ENCODE data around the gene HEPH. TPM values are rescaled to one million over a fixed set of nuclear protein-coding genes. Genes with fewer than 3 reads are reported as not detected.
A peak's percentile ranks its signal among the peaks of the same experiment; 100 is the strongest.
"Not testable (repeated sequence)": the region's sequence is repeated elsewhere in the genome, so short reads cannot be mapped to it uniquely, and the experiment has no call there.

Gene HEPH
- total and polyA plus RNA-seq, 9 of the 15 experiments (the other 6 are each of a cell fraction or from before 2014, with no cell fraction given) = 22.4 to 67.6 (median 42.9) TPM

- CTCF ChIA-PET (ENCODE audit: low intra/inter-chr PET ratio); H3K9me3 ChIP-seq (replicated peaks; ENCODE audit: control insufficient read depth, insufficient read depth, low read depth, low read length); H3K4me2 ChIP-seq (ENCODE audit: insufficient read depth, low read length); POLR2A ChIA-PET; H3K36me3 ChIP-seq (ENCODE audit: control insufficient read depth, insufficient read depth, low read length); BruUV-seq (replicated peaks); H3K27ac ChIP-seq (ENCODE audit: extremely low read depth, low read depth, low read length); intact Hi-C loops (cut with micrococcal nuclease); H3K79me2 ChIP-seq (ENCODE audit: control insufficient read depth, insufficient read depth, low read length); H4K20me1 ChIP-seq (replicated peaks; ENCODE audit: control insufficient read depth, insufficient read depth, low read length); H2AFZ ChIP-seq (ENCODE audit: low read depth, low read length); H3K9me1 ChIP-seq (ENCODE audit: control insufficient read depth, insufficient read depth, low read length); DNase-seq (ENCODE audit: extremely low read depth in 1 of 4, low spot score in 3 of 4); FAIRE-seq; H3K4me3 ChIP-seq; ATAC-seq; H3K4me1 ChIP-seq (replicated peaks in 1 of 2; ENCODE audit: control insufficient read depth in 2 of 2, insufficient read depth in 2 of 2, low read length in 2 of 2); H3K9ac ChIP-seq (ENCODE audit: insufficient read depth in 1 of 2, low read depth in 2 of 2, low read length in 2 of 2); H3K27me3 ChIP-seq (ENCODE audit: control insufficient read depth in 2 of 2, insufficient read depth in 2 of 2, low read length in 2 of 2); in situ Hi-C loops (cut with MboI): not testable (repeated sequence)
- TF ChIP-seq BCOR (IDR thresholded peaks at IDR 0.05) (0 out of 2 replicates have a peak, but pooled peaks have one; percentile 23), NFIC (IDR thresholded peaks at IDR 0.05) (0 out of 2 replicates have a peak, but pooled peaks have one; percentile 14), ZNF146 (CRISPR knock-in tag; IDR thresholded peaks at IDR 0.05; ENCODE audit: unreplicated experiment) (peak; percentile 87)
- 50% methylated on average over 4 of the region's 4 CpGs for WGBS (ENCODE audit: insufficient coverage, low coverage, missing lambda C conversion rate)
Observed at GRCh38 chrX:66135284-66135683, 28.8 kb upstream of the HEPH start.

- FAIRE-seq = no peak
- no TSS peak for BruUV-seq (replicated peaks)
Observed at GRCh38 chrX:66142351-66142750, 21.7 kb upstream of the HEPH start.

More at GRCh38 chrX:66142351-66142750, 21.7 kb upstream of the HEPH start:
- no peaks in the 10 kb centered on the region for H3K9me1 ChIP-seq (ENCODE audit: control insufficient read depth, insufficient read depth, low read length)
- no peak overlapping the region for H3K4me2 ChIP-seq (ENCODE audit: insufficient read depth, low read length)
- no peak for DNase-seq (ENCODE audit: extremely low read depth in 1 of 4, low spot score in 3 of 4)
- no peaks in the 10 kb centered on the region for H4K20me1 ChIP-seq (replicated peaks; ENCODE audit: control insufficient read depth, insufficient read depth, low read length)
- no peak for TF ChIP-seq ZNF280A (IDR thresholded peaks at IDR 0.05; ENCODE audit: low read depth, partially characterized antibody)
- TF ChIP-seq BCLAF1 (IDR thresholded peaks at IDR 0.05; ENCODE audit: borderline replicate concordance in 1 of 2, control insufficient read depth in 1 of 2, low read depth in 2 of 2, low read length in 1 of 2) = no peak
- no peak for TF ChIP-seq ZNF449 (CRISPR knock-in tag; IDR thresholded peaks at IDR 0.05)
- no peak for TF ChIP-seq ZNF644 (tag; IDR thresholded peaks at IDR 0.05; ENCODE audit: low read depth)
- TF ChIP-seq KLF16 (IDR thresholded peaks at IDR 0.05) = no peak
- no peak for TF ChIP-seq SRF (CRISPR knock-in tag; IDR thresholded peaks at IDR 0.05)
- H3K4me3 ChIP-seq = no peak overlapping the region
- H3K79me2 ChIP-seq (ENCODE audit: control insufficient read depth, insufficient read depth, low read length) = no peaks in the 10 kb centered on the region
- in situ Hi-C loops (cut with MboI) = no loop called here
- no peak overlapping the region for H3K27ac ChIP-seq (ENCODE audit: extremely low read depth, low read depth, low read length)
- CTCF ChIA-PET (ENCODE audit: low intra/inter-chr PET ratio) = no interaction called here
- no peaks in the 10 kb centered on the region for H3K36me3 ChIP-seq (ENCODE audit: control insufficient read depth, insufficient read depth, low read length)
- peaks cover 0 to 4% of the 10 kb centered on the region in 2 experiments; a peak in 1 of 5 replicates for H3K4me1 ChIP-seq (replicated peaks in 1 of 2; ENCODE audit: control insufficient read depth in 2 of 2, insufficient read depth in 2 of 2, low read length in 2 of 2)
- no peak for ATAC-seq
- no peaks in the 10 kb centered on the region for H3K9me3 ChIP-seq (replicated peaks; ENCODE audit: control insufficient read depth, insufficient read depth, low read depth, low read length)
- H3K9ac ChIP-seq (ENCODE audit: insufficient read depth in 1 of 2, low read depth in 2 of 2, low read length in 2 of 2) = no peak overlapping the region
- intact Hi-C loops (cut with micrococcal nuclease) = no loop called here
- no peaks in the 10 kb centered on the region for H3K27me3 ChIP-seq (ENCODE audit: control insufficient read depth in 2 of 2, insufficient read depth in 2 of 2, low read length in 2 of 2)
- POLR2A ChIA-PET = interaction anchor here (1.1 kb wide), 1 partner anchor 11 kb away, joined by 3 read pairs; no protein-coding TSS in a partner anchor
- no peak overlapping the region for H2AFZ ChIP-seq (ENCODE audit: low read depth, low read length)
- WGBS (ENCODE audit: insufficient coverage, low coverage, missing lambda C conversion rate) = 17% methylated on average over 1 of the region's 1 CpG
